GM19372 (cell line): ENCODE results near the gene HIPK2.
"Not testable (repeated sequence)": the region's sequence is repeated elsewhere in the genome, so short reads cannot be mapped to it uniquely, and the experiment has no call there.

Experiments used
- ATAC-seq: cut with Tn5 transposase; IDR thresholded peaks from one replicate; pipeline ENCODE4 v1.9.1; 2021; ENCODE audit warnings: mild to moderate bottlenecking, low read depth, moderate library complexity; ENCODE audit not compliant: unreplicated experiment

The HIPK2 gene

GRCh38 chr7:139559364-139560105 lies 218.3 kb downstream of the HIPK2 start:
- no peak for ATAC-seq

- ATAC-seq = no peak
Measured at GRCh38 chr7:139557857-139558581, 219.8 kb downstream of the HIPK2 start.

- not testable (repeated sequence) for ATAC-seq
Measured at GRCh38 chr7:139553991-139554700, 223.7 kb downstream of the HIPK2 start.

GRCh38 chr7:139548302-139549028 lies 229.3 kb downstream of the HIPK2 start:
- no peak for ATAC-seq

GRCh38 chr7:139544645-139545044 lies 233.2 kb downstream of the HIPK2 start:
- ATAC-seq = no peak

GRCh38 chr7:139543801-139544603 lies 233.8 kb downstream of the HIPK2 start:
- ATAC-seq = no peak

GRCh38 chr7:139542308-139543151 lies 235.3 kb downstream of the HIPK2 start:
- ATAC-seq = no peak

GRCh38 chr7:139541600-139542307 lies 236.0 kb downstream of the HIPK2 start:
- no peak for ATAC-seq

GRCh38 chr7:139540203-139540602 lies 237.6 kb downstream of the HIPK2 start:
- no peak for ATAC-seq

- ATAC-seq = no peak
Measured at GRCh38 chr7:139538881-139539635, 238.7 kb downstream of the HIPK2 start.

- no peak for ATAC-seq
Measured at GRCh38 chr7:139536152-139536551, 241.6 kb downstream of the HIPK2 start.

GRCh38 chr7:139534966-139535651 lies 242.7 kb downstream of the HIPK2 start:
- no peak for ATAC-seq

- no peak for ATAC-seq
Measured at GRCh38 chr7:139534096-139534495, 243.7 kb downstream of the HIPK2 start.

- no peak for ATAC-seq
Measured at GRCh38 chr7:139532636-139533155, 245.1 kb downstream of the HIPK2 start.

GRCh38 chr7:139531094-139531493 lies 246.7 kb downstream of the HIPK2 start:
- ATAC-seq = no peak

- no peak for ATAC-seq
Measured at GRCh38 chr7:139526578-139527544, 250.9 kb downstream of the HIPK2 start.
